HG03520 (cell line): Measurements from ENCODE around the gene ST3GAL4.
"Not testable (repeated sequence)": the region's sequence is repeated elsewhere in the genome, so short reads cannot be mapped to it uniquely, and the experiment has no call there.

Experiments used
- ATAC-seq: cut with Tn5 transposase; IDR thresholded peaks from one replicate; pipeline ENCODE4 v1.9.1; 2021; ENCODE audit warnings: mild to moderate bottlenecking, moderate library complexity; ENCODE audit not compliant: unreplicated experiment

Gene ST3GAL4

GRCh38 chr11:126345759-126346585 lies 9.5 kb upstream of the ST3GAL4 start:
- no peak for ATAC-seq

- ATAC-seq: no peak
These were observed 8.9 kb upstream of the ST3GAL4 start for GRCh38 chr11:126346586-126346940.

GRCh38 chr11:126346946-126347345 lies 8.5 kb upstream of the ST3GAL4 start:
- ATAC-seq: not testable (repeated sequence)

GRCh38 chr11:126347751-126348668 lies 7.5 kb upstream of the ST3GAL4 start:
- ATAC-seq: no peak

GRCh38 chr11:126348806-126349582 lies 6.5 kb upstream of the ST3GAL4 start:
- ATAC-seq: no peak

GRCh38 chr11:126350836-126351235 lies 4.7 kb upstream of the ST3GAL4 start:
- no peak for ATAC-seq

- no peak for ATAC-seq
These were observed 3.3 kb upstream of the ST3GAL4 start for GRCh38 chr11:126352163-126352562.

- no peak for ATAC-seq
These were observed 2.3 kb upstream of the ST3GAL4 start for GRCh38 chr11:126352934-126353801.

GRCh38 chr11:126354631-126355323 lies 709 bp upstream of the ST3GAL4 start:
- peak; percentile 37 for ATAC-seq

- ATAC-seq: peak; percentile 21
These were observed 726 bp downstream of the ST3GAL4 start for GRCh38 chr11:126355926-126356897.

- no peak for ATAC-seq
These were observed 1.8 kb downstream of the ST3GAL4 start for GRCh38 chr11:126357055-126357962.

- no peak for ATAC-seq
These were observed 2.7 kb downstream of the ST3GAL4 start for GRCh38 chr11:126357969-126358762.

- ATAC-seq: no peak
These were observed 3.3 kb downstream of the ST3GAL4 start for GRCh38 chr11:126358763-126359160.

GRCh38 chr11:126359431-126360048 lies 4.1 kb downstream of the ST3GAL4 start:
- ATAC-seq: no peak

- no peak for ATAC-seq
These were observed 4.6 kb downstream of the ST3GAL4 start for GRCh38 chr11:126360049-126360446.

- no peak for ATAC-seq
These were observed 5.9 kb downstream of the ST3GAL4 start for GRCh38 chr11:126361400-126361799.
